Epithelial cell of prostate (primary cell): ENCODE results near the gene WBP1L.
"Not testable (repeated sequence)": the region's sequence is repeated elsewhere in the genome, so short reads cannot be mapped to it uniquely, and the experiment has no call there.

Source experiments
- DNase-seq: peaks from one replicate; pipeline ENCODE4 v3.0.0-alpha.2; 2011; ENCODE audit warnings: low read depth, low spot score
- H3K27ac ChIP-seq: fragments of 450-650 bp; 2 replicates; pipeline ENCODE4 v1.5.1; 2017; ENCODE audit warnings: mild to moderate bottlenecking

WBP1L gene

GRCh38 chr10:102831322-102832071 is 87.7 kb downstream of the WBP1L start:
- DNase-seq = no peak
- H3K27ac ChIP-seq = no peak overlapping the region

- DNase-seq = no peak
- H3K27ac ChIP-seq = no peak overlapping the region
These were observed 88.5 kb downstream of the WBP1L start for GRCh38 chr10:102832248-102832647.

DNA sequence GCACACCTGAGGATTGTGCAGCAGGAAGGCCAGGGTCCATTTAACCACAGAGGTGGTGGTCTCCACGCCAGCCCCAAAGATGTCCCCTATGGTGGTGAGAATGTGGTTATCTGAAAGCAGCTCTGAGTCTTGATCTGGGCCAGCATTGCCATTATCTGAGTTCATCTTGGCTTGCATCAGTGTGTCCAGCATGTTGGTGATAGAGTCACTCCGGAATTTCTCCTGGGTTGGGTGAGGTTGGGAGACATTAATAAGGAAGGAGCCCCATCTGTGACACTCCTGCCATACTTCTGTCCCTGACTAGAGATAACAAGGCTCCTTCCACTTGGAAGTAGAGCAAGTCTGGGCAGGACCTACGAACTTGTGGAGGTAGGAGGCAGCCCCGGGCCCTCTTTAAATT is 89.2 kb downstream of the WBP1L start:
- H3K27ac ChIP-seq = no peak overlapping the region
- no peak for DNase-seq

- no peak for DNase-seq
- no peak overlapping the region for H3K27ac ChIP-seq
These were observed 90.4 kb downstream of the WBP1L start for GRCh38 chr10:102834143-102834542.

- DNase-seq = no peak
These were observed 91.3 kb downstream of the WBP1L start for GRCh38 chr10:102835007-102835482.

DNA sequence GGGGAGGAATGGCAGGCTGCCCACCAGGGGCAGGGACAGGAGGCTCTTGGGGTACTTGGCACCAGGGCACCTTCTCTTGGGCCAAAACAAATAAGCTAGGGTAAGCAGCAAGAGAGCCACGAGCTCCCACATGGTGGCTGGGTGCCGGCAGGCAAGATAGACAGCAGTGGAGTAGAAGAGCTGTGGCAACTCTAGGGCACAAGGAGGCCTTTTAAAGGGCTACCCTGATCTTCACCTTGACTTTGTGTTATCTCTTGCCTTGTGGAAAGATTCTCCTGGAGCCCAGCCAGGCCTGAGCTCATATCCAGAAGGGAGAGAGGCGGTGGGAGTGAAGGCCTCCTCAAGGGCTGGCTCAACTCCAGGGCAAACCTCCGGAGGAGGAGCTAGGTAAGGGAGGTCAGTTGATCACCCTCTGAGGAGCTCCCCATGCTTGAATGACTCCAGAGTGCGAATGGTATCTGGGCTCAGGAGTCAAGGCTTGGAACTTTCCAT is 93.5 kb downstream of the WBP1L start, which contains the start of gene CYP17A1:
Gene CYP17A1, minus strand, starts transcription at position 184 of the 492 bp plus-strand sequence. Its CDS starts 52 bp downstream, at position 132.
- H3K27ac ChIP-seq = no peak within 1 kb of the TSS
- DNase-seq = no peak

More at GRCh38 chr10:102835007-102835482, 91.3 kb downstream of the WBP1L start:
- no peak overlapping the region for H3K27ac ChIP-seq

- DNase-seq, H3K27ac ChIP-seq: not testable (repeated sequence)
These were observed 94.7 kb downstream of the WBP1L start for GRCh38 chr10:102838276-102838927.

DNA sequence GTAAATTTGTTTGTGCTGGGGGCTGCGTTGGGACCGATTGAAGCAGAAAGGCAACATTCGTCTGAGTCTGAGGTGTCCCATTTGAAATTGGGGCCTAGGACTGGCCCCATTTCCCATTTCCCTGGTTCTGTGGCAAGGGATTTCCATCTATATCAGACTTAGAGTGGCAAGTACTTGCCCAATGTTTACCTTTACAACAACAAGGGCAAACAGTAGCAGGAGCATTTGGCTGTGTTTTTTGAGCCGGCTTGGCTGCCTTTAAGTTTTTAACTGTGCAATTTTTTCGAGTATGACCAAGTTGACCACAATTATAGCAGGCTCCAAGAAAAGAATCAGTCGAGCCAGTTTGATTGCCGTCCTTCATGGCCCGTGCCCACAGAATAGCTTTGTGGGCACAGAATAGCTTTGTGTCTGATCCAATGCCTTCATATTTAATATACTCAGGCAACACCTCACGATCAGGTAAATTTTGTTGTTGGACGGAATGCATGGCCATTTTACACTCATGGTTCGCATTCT is 98.1 kb downstream of the WBP1L start:
- no peak overlapping the region for H3K27ac ChIP-seq
- DNase-seq = no peak

DNA sequence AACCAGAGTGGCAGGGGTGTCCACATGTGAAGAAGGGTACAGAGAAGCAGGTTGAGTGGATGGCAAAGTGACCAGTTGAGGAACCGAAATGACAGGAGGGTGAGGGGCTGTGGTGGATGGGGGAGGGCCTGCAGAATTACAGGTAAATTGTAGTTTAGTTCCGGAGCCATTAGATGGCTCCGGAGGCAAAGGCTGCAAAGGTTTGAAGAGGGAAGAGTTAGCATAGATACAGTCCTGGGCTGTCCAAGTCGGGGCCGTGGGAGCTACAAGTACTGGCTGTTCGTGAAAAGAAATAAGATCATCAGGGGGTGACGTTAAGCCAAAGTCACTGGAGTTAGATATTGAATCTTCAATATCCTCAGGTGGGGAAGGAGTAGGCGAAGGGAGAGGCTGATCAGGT is 99.4 kb downstream of the WBP1L start:
- not testable (repeated sequence) for DNase-seq, H3K27ac ChIP-seq

- DNase-seq, H3K27ac ChIP-seq: not testable (repeated sequence)
These were observed 100.5 kb downstream of the WBP1L start for GRCh38 chr10:102844190-102844776.

DNA sequence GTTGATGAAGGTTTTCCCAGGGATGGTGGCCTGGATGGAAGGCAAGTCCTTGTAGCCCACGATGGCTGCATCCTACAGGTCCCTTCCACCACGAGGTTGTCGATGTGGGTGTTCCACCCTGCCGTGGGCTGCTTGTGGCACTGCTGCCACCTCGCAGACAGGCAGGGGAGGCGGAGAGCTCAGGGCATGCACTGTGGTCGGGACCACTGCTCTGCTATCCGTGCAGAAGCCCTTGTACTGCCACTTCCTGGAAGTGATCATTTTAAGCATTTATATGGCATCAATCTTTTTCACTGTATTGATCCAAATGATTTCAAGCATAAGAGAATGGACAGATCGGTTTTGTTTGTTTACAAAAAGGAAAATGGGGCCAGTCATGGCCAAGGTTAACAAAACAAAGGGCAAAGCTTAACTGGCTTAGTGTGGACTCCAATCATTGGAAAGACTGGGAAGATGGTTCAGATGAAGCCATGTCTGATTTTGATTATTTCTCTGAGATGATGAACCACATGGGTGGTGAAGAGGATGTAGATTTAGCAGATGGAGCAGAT is 101.7 kb downstream of the WBP1L start:
- DNase-seq = no peak
- no peak overlapping the region for H3K27ac ChIP-seq

- peak; percentile 31 for DNase-seq
- no peak overlapping the region for H3K27ac ChIP-seq
These were observed 106.3 kb downstream of the WBP1L start for GRCh38 chr10:102850025-102850518.

DNA sequence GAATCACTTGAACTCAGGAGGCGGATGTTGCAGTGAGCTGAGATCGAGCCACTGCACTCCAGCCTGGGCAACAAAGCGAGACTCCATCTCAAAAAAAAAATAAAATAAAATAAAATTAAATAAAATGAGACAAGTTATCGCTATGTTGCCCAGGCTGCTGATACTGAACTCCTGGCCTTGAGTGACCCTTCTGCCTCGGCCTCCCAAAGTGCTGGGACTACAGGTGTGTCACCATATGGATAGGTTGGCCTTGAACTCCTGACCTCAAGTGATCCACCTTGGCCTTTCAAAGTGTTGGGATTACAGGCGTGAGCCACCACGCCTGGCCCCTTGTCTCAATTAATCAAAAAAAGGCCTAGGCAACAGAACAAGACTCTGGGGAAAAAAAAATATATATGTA is 109.5 kb downstream of the WBP1L start:
- H3K27ac ChIP-seq = not testable (repeated sequence)

GRCh38 chr10:102855731-102856436 is 112.1 kb downstream of the WBP1L start:
- peak overlapping the region; percentile 72 for H3K27ac ChIP-seq
- DNase-seq = peak; percentile 61

More for the DNA sequence above, 109.5 kb downstream of the WBP1L start:
- DNase-seq = not testable (repeated sequence)

DNA sequence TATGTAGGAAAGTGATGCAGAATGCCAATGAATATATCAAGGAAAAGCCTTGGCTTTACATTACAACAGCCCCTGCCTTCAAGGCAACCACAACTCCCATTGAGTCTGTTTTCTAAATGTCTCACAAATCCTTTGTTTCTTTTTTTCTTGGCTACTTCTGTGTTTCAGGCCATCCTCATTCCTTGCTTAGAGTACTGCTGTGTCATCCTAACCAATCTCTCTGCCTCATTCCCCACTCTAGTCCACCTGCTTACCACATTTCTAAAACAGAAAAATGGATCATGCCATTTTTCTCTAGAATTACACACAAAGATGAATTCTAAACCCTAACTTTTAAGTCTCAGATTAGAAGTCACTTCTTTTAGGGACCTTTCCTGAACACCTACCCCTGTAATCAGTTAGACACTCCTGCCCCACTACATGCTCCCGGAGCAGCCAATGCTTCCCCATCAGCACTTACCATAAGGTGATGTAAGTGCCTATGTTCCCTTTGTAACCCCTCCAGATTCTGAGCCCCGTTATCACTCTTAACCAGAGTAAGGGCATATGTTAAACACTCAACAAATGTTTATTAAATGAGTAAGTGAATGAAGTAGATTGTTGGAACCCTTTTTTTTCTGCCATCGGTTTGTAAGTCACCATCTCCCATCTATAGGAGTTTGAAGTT is 113.1 kb downstream of the WBP1L start:
- no peak for DNase-seq
- peak overlapping the region; percentile 72 for H3K27ac ChIP-seq

DNA sequence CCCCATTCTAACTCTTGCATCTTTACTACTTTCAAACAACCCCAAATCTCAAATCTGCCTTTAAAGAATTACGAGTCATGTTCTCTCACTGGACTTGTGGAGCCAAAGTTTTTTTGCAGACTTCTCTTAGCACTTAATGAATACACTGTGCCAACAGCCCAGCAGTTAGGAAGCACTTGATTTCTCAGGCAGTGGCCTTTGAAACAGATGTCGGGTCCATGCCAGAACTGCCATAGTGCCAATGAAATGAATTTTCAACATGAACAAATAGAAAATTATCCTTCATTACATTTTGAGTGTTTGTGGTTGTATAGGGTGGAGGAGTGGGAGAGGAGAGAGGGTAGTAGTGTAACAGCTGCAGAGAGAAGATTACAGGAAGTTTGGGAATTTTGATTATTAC is 116.2 kb downstream of the WBP1L start:
- DNase-seq = no peak
- H3K27ac ChIP-seq = no peak overlapping the region

GRCh38 chr10:102863660-102864059 is 119.9 kb downstream of the WBP1L start:
- no peak for DNase-seq
- no peak overlapping the region for H3K27ac ChIP-seq

- no peak overlapping the region for H3K27ac ChIP-seq
- no peak for DNase-seq
These were observed 121.9 kb downstream of the WBP1L start for GRCh38 chr10:102865620-102866019.
